GM23338 (cell line): ENCODE data around the gene CELA1. TPM values are rescaled to one million over a fixed set of nuclear protein-coding genes. Genes with fewer than 3 reads are reported as not detected.
A peak's percentile ranks its signal among the peaks of the same experiment; 100 is the strongest.

Experiments
- ATAC-seq: fragments of 200-7000 bp; cut with Tn5 transposase; 3 replicates; pipeline ENCODE4 v1.9.1; 2020
- DNase-seq: peaks from one replicate; pipeline ENCODE4 v3.0.0-alpha.2; 2015; ENCODE audit warnings: low spot score
- H2AFZ ChIP-seq: fragments of 200-600 bp; sonication (generic); 2 replicates; pipeline ENCODE4 v1.8.0; 2016; ENCODE audit warnings: antibody characterized with exemption, mild to moderate bottlenecking, moderate library complexity
- H3F3A ChIP-seq: fragments of 200-600 bp; sonication (generic); replicated peaks from 2 replicates; pipeline ENCODE4 v1.8.0; 2017; ENCODE audit warnings: antibody characterized with exemption, mixed run types, low read depth
- H3K27ac ChIP-seq: fragments of 200-600 bp; sonication (generic); 2 replicates; pipeline ENCODE4 v1.6.1; 2016; ENCODE audit warnings: low read depth
- H3K27me3 ChIP-seq: fragments of 200-600 bp; sonication (generic); 2 replicates; pipeline ENCODE4 v1.8.0; 2016; ENCODE audit warnings: mild to moderate bottlenecking, mixed run types, moderate library complexity; ENCODE audit not compliant: insufficient read depth
- H3K36me3 ChIP-seq: fragments of 200-600 bp; sonication (generic); 2 replicates; pipeline ENCODE4 v1.8.0; 2016; ENCODE audit warnings: mild to moderate bottlenecking; ENCODE audit not compliant: insufficient read depth
- H3K4me1 ChIP-seq: fragments of 200-600 bp; sonication (generic); 2 replicates; pipeline ENCODE4 v1.8.0; 2016; ENCODE audit warnings: mild to moderate bottlenecking, moderate library complexity; ENCODE audit not compliant: insufficient read depth
- H3K4me2 ChIP-seq: fragments of 200-600 bp; sonication (generic); 2 replicates; pipeline ENCODE4 v1.7.1; 2017; ENCODE audit warnings: mixed run types
- H3K4me3 ChIP-seq: fragments of 200-600 bp; sonication (generic); 2 replicates; pipeline ENCODE4 v1.6.1; 2016; ENCODE audit warnings: mixed run types
- H3K79me2 ChIP-seq: fragments of 200-600 bp; sonication (generic); replicated peaks from 2 replicates; pipeline ENCODE4 v1.8.0; 2017; ENCODE audit warnings: mild to moderate bottlenecking; ENCODE audit not compliant: insufficient read depth
- H3K9me2 ChIP-seq: fragments of 200-600 bp; sonication (generic); 2 replicates; pipeline ENCODE4 v1.8.0; 2017; ENCODE audit not compliant: insufficient read depth
- H4K20me1 ChIP-seq: fragments of 200-600 bp; sonication (generic); replicated peaks from 2 replicates; pipeline ENCODE4 v1.8.0; 2017; ENCODE audit warnings: mild to moderate bottlenecking; ENCODE audit not compliant: insufficient read depth
- H3K27ac Mint-ChIP-seq: 2 replicates; pipeline ENCODE4 v1.8.0; 2020; ENCODE audit warnings: inconsistent platforms, mild to moderate bottlenecking, moderate library complexity, mixed read lengths
- H3K27me3 Mint-ChIP-seq: 3 replicates; pipeline ENCODE4 v1.8.0; 2022; ENCODE audit warnings: low read depth, mild to moderate bottlenecking, moderate library complexity, mixed read lengths, inconsistent platforms; ENCODE audit not compliant: insufficient read depth, poor library complexity
- H3K36me3 Mint-ChIP-seq: 3 replicates; pipeline ENCODE4 v1.8.0; 2021; ENCODE audit warnings: low read depth, mild to moderate bottlenecking, inconsistent platforms, moderate library complexity, mixed read lengths
- H3K4me1 Mint-ChIP-seq: 3 replicates; pipeline ENCODE4 v1.8.0; 2020; ENCODE audit warnings: mild to moderate bottlenecking, inconsistent platforms, mixed read lengths
- H3K4me3 Mint-ChIP-seq: 3 replicates; pipeline ENCODE4 v1.8.0; 2021; ENCODE audit warnings: moderate library complexity, mild to moderate bottlenecking, inconsistent platforms, mixed read lengths
- H3K9me3 Mint-ChIP-seq: 3 replicates; pipeline ENCODE4 v1.8.0; 2020; ENCODE audit warnings: moderate library complexity, mild to moderate bottlenecking, inconsistent platforms, mixed read lengths
- CREB1 ChIP-seq: fragments of 250-450 bp; sonication (Bioruptor Pico); IDR thresholded peaks from 2 replicates; pipeline ENCODE4 v1.5.0; 2020; ENCODE audit warnings: low read depth, mild to moderate bottlenecking, moderate library complexity
- EZH2 ChIP-seq: fragments of 200-600 bp; sonication (generic); IDR thresholded peaks from one replicate; pipeline ENCODE4 v1.8.0; 2017; ENCODE audit warnings: antibody characterized with exemption, mild to moderate bottlenecking, low read depth; ENCODE audit not compliant: unreplicated experiment
- EZH2phosphoT487 ChIP-seq: fragments of 200-600 bp; sonication (generic); IDR thresholded peaks from one replicate; pipeline ENCODE4 v1.8.1; 2018; ENCODE audit warnings: antibody characterized with exemption; ENCODE audit not compliant: unreplicated experiment
- JUNB ChIP-seq: IDR thresholded peaks from one replicate; pipeline ENCODE4 v1.6.1; 2016; ENCODE audit warnings: antibody characterized with exemption; ENCODE audit not compliant: unreplicated experiment
- NANOG ChIP-seq: IDR thresholded peaks from 2 replicates; pipeline ENCODE4 v1.6.1; 2016; ENCODE audit warnings: antibody characterized with exemption, borderline replicate concordance
- STAT1 ChIP-seq: IDR thresholded peaks from one replicate; pipeline ENCODE4 v1.6.1; 2016; ENCODE audit warnings: antibody characterized with exemption; ENCODE audit not compliant: unreplicated experiment
- ZNF114 ChIP-seq: fragments of 250-450 bp; sonication (Bioruptor Pico); IDR thresholded peaks from 2 replicates; pipeline ENCODE4 v1.5.0; 2020; ENCODE audit warnings: mild to moderate bottlenecking, moderate library complexity
- ZNF331 ChIP-seq: fragments of 250-450 bp; sonication (Bioruptor Pico); IDR thresholded peaks from 2 replicates; pipeline ENCODE4 v1.5.0; 2020; ENCODE audit warnings: low read depth, mild to moderate bottlenecking, moderate library complexity
- ZNF462 ChIP-seq: fragments of 250-450 bp; sonication (Bioruptor Pico); IDR thresholded peaks from 2 replicates; pipeline ENCODE4 v1.5.0; 2020; ENCODE audit warnings: mild to moderate bottlenecking, moderate library complexity
- polyA plus RNA-seq: library from polyadenylated mRNA; unstranded; fragments of >200 nt; fragmentation: Nextera tagmentation; extraction: Ambion mirVana; gene quantifications from 2 replicates; pipeline ENCODE4 v1.2.1, GENCODE V29; 2016
- total RNA-seq: library from RNA; depleted of rRNA; stranded (reverse); fragments of >200 nt; shearing (Covaris generic); gene quantifications from 2 replicates; pipeline ENCODE4 v1.2.3, GENCODE V29; 2014

The CELA1 gene
- total and polyA plus RNA-seq, 2 experiments from 2014 or later: not detected

DNA sequence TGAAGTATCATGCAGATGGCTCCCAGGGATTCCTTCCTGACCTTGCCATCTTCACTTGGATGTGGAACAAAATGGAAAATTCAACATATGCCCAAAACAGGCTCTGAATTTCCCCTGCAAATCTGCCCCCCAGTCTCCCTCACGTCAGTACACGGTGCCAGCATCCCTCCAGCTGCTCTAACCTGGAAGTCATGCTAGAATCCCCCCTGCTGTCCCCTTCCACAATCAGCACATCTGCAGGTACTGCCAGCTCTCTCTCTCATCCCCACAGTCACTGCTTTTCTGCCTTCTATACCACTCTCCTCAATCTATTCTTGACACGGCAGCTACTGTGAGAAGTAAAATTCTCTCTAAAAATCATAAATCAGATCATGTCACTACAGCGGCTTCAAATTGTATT is 23.1 kb upstream of the CELA1 start (continued):
- TF ChIP-seq ZNF462 (CRISPR knock-in tag) (no peak), CREB1 (no peak), EZH2phosphoT487 (no peak), STAT1 (no peak), EZH2 (no peak), ZNF114 (no peak)

DNA sequence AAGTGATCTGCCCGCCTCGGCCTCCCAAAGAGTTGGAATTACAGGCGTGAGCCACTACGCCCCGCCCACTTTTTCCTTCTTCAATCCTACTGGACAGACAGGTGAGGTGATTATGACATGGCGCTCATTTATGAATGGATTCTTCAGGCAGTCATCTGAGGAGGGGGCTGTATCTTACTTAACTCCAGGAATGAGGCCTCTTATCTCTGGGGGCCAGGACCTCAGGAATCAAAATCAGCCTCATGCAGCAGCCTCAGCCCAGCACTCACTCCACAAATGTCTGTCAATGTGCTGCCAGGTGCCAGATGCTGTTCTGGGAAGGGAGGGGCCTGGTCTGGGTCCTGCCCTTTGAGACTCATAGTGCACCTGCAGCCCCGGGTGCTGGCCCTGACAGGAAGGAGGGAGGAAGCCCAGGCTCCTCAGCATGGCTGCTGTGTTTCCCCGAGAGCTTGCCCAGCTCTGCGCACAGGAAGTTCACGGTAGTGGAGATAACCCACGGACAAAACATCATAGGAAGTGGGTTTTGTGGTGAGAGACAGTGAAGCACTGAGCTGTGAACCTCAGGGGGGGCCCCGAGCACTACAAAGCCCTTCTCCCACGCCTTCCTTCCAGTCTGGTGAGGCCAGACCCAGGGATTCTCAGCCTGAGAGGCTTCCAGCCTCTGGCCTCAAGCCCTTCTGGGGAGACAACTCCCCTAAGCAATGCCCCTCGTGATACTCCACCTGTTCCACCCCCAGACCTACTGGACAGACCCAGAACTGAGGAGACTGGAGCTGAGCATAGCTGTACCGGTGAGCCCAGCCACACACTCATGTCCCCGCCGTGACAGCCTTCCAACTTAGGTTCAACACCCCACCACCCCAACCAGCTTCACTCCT is 22.4 kb upstream of the CELA1 start:
- Mint-ChIP-seq H3K27me3 (peaks cover 2% of the 10 kb centered on the region), H3K9me3 (no peaks in the 10 kb centered on the region), H3K4me3 (no peak overlapping the region), H3K36me3 (peaks cover 11% of the 10 kb centered on the region), H3K27ac (peak overlapping the region; percentile 49; the same call in 1 of the 2 replicates), H3K4me1 (peaks cover 26% of the 10 kb centered on the region)
- no peaks in the 10 kb centered on the region for H3K9me2 ChIP-seq
- no peak overlapping the region for H2AFZ ChIP-seq
- DNase-seq (peak; percentile 55), ATAC-seq (peak; percentile 36)
- H3K4me3 ChIP-seq: no peak overlapping the region
- 0 out of 2 replicates have a peak, but pooled peaks cover 2% of the 10 kb centered on the region for H3F3A ChIP-seq
- peaks cover 12% of the 10 kb centered on the region; the same call in 1 of the 2 replicates for H3K4me1 ChIP-seq
- no peaks in the 10 kb centered on the region for H3K79me2 ChIP-seq
- no peak overlapping the region for H3K27ac ChIP-seq
- no peak overlapping the region for H3K4me2 ChIP-seq
- no peaks in the 10 kb centered on the region; the same call in 1 of the 2 replicates for H4K20me1 ChIP-seq
- H3K36me3 ChIP-seq: no peaks in the 10 kb centered on the region; the same call in 1 of the 2 replicates
- H3K27me3 ChIP-seq: no peaks in the 10 kb centered on the region
- no peak for TF ChIP-seq NANOG
- no peak for TF ChIP-seq CREB1
- TF ChIP-seq STAT1: no peak
- no peak for TF ChIP-seq JUNB
- no peak for TF ChIP-seq ZNF462 (CRISPR knock-in tag)
- no peak for TF ChIP-seq ZNF331
